ENCODE results near the gene SYNDIG1.

Gene SYNDIG1

DNA sequence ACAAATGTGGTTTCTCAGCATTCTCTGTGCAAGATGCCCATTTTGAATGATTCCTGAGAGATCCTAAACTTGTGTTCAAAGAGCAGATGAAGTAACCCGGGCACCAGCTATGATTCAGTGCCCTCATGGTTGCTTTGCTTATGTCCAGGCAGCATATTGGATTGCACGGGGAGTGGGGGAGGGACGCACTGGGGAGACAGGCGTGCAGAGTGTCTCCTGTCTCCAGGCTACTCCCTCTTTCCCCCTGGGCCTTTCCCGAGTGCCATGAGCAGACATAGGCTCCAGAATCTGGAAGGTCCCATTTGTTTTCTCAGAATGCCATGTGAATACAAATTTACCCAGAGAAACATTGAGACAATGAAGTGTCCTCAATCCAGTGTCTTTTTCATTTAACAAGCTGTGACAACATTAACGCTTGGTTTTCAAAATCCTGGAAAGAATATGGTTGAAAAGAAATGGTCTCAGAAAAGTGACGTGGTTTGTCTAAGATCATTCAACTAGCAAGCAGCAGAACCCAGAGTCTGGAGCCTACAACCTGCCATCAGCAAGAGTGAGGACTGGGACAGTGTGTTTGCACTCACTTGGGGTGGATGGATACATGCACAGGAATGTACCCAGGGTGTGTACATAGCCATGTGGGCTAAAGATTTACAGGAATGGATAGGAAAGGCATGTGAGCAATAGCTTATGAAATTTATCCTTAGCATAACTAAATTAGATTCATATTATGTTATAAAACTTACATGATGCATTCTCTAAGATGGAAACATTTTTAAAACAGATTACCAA is 4.2 kb downstream of the SYNDIG1 start:
- no peak for DNase-seq

- DNase-seq: no peak
Measured at GRCh38 chr20:24477831-24478547, 8.6 kb downstream of the SYNDIG1 start.

DNA sequence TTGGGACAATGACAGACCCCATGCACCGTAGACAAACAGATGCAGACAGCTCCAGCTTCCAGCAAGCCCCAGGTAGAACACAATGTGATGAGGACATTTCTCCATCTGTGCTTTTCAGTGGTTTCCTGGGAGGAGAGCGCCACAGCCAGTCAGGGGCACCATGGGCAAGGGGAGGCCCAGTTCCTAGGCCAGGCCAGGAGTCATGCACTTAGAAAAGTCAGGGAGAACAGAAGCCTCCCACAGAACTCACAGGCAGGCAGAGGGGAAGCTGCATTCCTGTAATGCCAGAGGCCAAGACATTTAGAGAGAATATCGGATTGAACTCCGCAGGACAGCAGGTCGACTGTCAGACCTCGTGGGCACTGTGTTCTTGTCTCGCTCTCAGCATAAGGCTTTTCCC is 9.2 kb downstream of the SYNDIG1 start:
- no peak for DNase-seq

DNA sequence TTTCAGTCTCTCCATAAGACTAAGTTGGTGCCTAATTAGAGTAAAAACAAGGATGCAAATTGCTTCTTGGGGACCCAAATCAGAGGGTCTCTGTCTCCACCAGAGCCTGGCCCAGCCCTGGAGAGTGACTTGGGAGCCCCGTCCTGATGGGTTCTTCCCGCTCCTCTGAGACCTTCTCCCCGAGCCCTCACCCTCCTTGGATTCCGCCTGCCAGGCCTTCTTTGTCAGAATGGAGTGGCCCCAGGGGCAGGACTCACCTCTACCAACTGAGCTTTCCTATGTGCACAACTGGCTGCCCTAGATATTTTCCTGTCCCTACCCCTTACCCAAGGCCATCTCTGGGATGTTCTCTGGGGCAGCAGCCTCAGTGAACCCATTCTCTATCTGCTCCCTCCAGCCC is 9.7 kb downstream of the SYNDIG1 start:
- DNase-seq: no peak

- DNase-seq: no peak
Measured at GRCh38 chr20:24479595-24479994, 10.2 kb downstream of the SYNDIG1 start.

GRCh38 chr20:24480509-24480908 is 11.1 kb downstream of the SYNDIG1 start:
- DNase-seq: no peak

- no peak for DNase-seq
Measured at GRCh38 chr20:24481173-24481572, 11.7 kb downstream of the SYNDIG1 start.

DNA sequence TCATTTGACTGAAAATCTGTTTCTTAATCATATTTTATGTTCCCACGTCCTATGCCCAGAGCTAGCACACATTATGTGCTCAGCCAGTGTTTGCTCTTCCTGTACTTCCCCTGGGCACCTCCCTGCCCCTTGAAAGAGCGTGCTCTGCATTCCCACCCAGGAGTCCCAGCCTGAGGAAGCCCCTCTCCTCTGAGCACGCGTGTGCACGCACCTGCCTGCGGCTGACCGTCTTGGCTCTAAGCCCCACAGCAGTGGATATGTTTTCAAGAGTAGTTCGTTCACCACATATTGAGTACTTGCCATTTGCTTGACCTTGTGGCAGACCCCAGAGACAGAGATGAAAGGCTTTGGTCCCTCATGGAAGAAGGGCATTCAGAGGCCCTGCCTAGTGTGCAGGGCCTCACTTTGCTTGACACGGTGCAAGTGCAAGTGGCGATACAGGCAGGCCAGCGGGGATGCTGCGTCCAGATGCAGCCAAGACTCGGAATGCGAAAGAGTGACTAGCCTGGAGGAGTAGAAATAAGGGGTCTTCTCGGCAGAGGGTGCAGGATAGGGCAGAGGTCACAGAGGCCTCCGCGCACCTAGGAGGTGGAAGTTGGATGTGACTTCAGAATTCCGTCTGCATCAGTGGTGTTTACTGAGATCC is 14.1 kb downstream of the SYNDIG1 start:
- no peak for DNase-seq

- no peak for DNase-seq
Measured at GRCh38 chr20:24484081-24484450, 14.6 kb downstream of the SYNDIG1 start.

DNA sequence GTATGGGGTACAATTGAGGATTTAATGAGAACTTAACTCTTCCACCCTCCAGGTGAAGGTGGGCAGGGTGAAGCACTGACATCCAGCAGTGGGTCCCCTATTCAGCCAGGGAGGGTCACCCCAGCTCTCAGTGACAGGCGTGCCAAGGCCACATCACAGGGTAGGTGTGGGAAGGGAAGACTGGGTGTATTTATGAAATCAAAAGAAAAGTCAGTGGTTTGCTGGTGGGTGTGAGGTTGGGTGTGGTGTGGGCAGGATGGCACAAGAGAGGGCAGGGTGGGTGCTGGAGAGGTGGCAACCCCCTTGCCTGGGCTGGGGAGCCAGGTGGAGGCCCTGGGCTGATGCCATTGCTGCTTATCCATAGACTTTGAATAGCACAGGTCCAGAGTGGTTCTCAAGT is 16.6 kb downstream of the SYNDIG1 start:
- no peak for DNase-seq

DNA sequence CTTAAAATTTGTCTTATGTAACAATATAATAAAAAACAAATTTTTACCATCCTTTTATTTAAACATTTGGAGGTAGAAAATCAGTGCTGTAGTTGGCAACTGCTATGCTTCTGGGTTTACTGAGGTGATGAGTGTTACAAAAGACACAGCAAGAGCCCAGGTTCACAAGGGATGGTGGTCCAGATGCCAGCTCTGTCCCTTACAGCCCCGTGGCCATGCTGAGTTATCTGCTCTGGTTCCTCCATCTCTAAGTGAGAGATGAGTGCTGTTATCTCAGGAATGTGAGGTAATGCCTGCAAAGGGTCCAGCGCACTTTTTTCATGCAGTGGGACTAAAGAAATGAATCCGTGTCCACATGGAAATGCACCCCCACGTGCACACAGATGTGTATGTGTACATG is 17.8 kb downstream of the SYNDIG1 start:
- no peak for DNase-seq

DNA sequence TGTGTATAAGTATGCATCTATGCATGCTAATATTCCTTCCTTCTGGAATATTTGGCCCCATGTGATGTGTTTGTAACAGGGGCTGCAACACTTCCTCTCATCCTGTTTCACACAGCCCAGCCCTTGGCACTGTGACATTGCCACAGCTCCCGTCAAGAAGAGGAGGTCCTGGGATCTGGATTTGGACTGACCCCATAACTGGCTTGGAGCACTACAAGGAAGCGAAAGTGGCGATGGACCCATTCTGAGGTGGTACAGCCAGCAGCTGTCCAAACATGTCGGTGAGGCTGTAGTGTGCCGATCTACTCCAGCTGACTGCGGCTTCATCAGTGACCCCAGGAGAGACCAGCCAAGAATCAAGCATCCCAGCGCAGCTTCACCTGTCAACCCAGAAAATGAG is 18.2 kb downstream of the SYNDIG1 start:
- no peak for DNase-seq

GRCh38 chr20:24488064-24488799 is 18.8 kb downstream of the SYNDIG1 start:
- no peak for DNase-seq

GRCh38 chr20:24488800-24489175 is 19.4 kb downstream of the SYNDIG1 start:
- DNase-seq: no peak

DNA sequence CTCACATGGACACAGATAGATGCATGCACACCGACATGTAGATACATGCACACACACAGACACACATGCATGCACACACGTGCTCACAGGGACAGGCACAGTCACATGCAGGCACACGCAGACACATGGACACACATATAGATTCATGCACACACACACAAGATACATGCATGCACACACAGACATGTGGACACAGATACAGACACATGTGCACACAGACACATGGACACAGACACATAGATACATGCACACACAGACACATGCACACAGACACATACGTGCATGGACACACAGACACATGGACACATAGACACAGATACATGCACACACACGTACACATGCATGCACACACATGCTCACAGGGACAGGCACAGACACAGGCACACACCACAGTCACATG is 19.8 kb downstream of the SYNDIG1 start:
- no peak for DNase-seq

- DNase-seq: no peak
Measured at GRCh38 chr20:24489631-24490260, 20.3 kb downstream of the SYNDIG1 start.

- no peak for DNase-seq
Measured at GRCh38 chr20:24490598-24490997, 21.2 kb downstream of the SYNDIG1 start.

DNA sequence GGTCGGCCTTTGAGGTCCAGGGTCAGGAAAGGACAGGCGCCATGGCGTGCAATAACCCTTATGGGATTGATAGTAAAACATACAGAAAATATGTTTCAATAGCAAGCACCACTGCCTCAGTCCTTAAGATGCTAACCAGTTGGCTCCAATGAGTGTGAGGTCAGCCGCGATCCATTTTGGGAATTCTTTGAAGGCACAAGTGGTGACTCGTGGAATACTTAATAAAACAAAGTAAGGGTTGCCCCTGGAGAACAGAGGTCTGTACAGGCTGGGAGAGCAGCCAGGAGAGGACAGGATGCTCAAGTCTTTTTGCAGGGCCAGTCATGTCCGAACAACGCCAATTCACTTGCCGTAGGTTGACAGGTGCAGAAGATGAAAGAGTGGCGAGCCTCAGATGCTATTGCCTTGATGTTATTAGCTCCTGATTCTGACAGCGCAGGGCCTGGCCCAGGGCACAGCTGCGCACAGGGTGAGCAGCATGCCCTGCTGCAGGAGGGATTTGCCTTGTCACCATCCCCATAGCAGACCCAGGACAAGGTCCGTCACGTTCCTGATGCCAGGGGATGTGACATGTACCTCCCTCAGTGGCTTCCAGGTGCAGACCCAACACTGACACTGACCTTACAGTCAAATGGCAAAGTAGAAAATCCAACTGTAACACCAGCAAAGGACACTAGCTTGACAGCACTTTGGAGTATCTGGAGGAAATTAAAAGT is 21.8 kb downstream of the SYNDIG1 start:
- no peak for DNase-seq

DNA sequence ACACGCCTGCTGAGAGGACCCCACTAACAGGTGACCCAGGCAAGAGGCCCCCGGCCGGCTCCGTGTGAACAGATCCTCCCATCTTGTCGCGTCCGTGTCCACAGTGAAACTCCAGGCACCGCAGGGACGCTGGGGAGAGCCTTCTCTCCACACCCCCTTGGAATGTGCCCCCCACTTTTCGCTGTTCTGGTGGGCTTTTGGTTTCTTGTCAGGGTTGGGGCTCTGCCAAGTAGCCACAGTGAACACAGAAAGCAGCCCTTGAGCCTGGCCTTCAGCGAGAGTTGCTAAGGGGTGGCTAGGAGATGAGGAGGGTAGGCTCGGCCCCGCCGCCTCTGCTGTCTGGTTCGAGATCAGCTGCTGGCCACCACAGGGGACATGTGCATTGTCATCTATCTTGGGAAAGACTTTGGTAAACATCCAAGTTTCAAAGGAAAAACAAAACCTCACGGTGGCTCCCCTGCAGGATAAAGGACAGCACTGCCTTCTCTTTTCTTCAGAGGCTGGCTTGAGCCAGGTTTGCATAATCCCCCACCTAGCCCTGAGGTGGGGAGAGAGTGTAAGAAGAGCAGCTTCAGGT is 22.7 kb downstream of the SYNDIG1 start:
- no peak for DNase-seq

- DNase-seq: no peak
Measured at GRCh38 chr20:24492698-24493097, 23.3 kb downstream of the SYNDIG1 start.

- DNase-seq: no peak
Measured at GRCh38 chr20:24493181-24493580, 23.8 kb downstream of the SYNDIG1 start.
